ENCODE data around the gene TRIM8. TPM values are rescaled to one million over a fixed set of nuclear protein-coding genes. Genes with fewer than 3 reads are reported as not detected.
A peak's percentile ranks its signal among the peaks of the same experiment; 100 is the strongest.

TRIM8 gene
- total RNA-seq, 1 donor from 2014 or later, result 109 TPM

DNA sequence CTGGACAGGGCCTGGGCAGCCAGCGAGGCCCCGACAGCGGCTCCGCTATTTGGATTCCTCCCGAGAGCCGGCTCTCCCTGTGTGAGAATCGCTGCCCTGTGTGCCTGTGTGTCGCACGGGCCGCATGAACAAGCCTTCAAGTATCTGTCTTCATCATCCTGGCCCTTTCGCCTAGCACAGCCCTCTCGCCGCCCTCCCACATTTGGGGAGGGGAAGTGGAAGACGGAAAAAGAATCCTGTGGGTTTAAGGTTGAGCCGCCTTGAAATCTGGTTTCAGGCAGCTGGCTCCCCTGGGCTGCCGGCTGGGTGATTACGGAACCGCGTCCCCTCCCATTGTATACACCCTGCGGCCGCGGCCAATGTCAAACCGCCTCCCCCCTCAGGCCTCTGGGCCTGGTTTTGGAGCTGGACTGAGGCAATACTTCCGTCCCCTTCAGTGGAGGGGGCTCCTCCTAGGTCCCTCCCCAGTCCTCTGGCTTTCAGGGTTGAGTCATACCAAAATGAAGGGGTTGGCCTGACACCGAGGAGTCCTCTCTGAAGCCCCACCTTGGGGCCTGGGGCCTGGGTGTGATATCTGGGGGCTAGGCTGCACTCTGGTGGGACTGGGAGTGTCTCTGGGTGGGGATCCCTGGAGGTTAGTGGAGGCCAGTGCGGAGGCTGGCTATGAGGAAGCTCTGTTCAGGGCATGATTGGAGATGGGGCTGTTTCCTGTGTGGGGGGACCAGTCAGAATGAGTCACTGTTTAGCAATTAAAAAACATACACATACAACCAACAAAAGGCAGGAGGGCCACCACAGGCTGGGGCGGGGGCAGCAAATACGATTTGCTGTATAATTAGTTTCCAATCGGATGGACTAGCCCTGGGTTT lies 1.7 kb downstream of the TRIM8 start:
- peak; percentile 64 for ATAC-seq
- peak; percentile 94 for DNase-seq (ENCODE audit: missing footprints)
- intact Hi-C loops (cut with DNase I), result loop anchor here (1.0 to 10.0 kb wide), 3 partner anchors 26 to 129 kb away; no protein-coding TSS in a partner anchor

DNA sequence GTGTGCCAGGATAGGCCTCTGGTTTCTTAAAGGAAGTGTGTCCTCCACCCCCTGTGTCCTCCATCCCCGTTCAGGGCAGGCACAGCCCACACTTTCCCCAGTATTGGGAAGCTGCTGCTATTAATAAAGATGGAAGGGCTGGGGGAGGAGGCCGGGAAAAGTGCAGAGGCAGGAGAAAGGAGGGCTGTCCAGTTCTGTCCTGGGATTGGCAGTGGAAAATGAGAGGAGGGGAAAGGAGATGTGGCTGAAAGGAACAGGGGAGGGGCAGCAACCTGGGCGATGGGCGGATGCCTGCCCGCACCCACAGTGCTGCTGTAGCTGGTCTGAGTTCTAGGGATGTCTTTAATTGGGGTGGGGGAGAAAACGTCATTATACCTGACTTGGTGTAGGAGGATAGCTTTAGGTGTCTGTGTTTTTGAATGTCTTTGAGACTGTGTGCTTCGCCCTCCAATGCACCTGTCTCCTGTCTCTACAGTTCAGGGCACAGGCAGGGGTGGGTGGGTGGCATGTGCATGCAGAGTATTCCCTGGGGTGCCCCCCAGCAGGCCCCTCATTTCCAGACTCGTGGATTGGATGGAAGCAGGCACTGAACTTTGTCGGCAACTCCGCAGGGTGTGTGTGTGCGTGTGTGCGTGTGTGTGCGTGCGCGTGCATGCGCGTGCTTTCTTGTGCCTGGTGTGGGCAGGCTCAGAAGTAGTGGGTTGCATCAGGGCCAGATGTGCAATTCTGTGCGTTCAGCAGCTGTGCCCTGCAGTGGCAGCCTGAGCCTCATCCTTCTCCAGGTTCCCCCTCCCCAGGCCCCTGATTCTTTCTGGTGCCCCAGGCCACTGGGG lies 2.5 kb downstream of the TRIM8 start:
- no peak for DNase-seq (ENCODE audit: missing footprints)
- peak; percentile 2 for ATAC-seq
- intact Hi-C loops (cut with DNase I), result loop anchor here (1.0 to 10.0 kb wide), 2 partner anchors 25 to 128 kb away; no protein-coding TSS in a partner anchor

DNA sequence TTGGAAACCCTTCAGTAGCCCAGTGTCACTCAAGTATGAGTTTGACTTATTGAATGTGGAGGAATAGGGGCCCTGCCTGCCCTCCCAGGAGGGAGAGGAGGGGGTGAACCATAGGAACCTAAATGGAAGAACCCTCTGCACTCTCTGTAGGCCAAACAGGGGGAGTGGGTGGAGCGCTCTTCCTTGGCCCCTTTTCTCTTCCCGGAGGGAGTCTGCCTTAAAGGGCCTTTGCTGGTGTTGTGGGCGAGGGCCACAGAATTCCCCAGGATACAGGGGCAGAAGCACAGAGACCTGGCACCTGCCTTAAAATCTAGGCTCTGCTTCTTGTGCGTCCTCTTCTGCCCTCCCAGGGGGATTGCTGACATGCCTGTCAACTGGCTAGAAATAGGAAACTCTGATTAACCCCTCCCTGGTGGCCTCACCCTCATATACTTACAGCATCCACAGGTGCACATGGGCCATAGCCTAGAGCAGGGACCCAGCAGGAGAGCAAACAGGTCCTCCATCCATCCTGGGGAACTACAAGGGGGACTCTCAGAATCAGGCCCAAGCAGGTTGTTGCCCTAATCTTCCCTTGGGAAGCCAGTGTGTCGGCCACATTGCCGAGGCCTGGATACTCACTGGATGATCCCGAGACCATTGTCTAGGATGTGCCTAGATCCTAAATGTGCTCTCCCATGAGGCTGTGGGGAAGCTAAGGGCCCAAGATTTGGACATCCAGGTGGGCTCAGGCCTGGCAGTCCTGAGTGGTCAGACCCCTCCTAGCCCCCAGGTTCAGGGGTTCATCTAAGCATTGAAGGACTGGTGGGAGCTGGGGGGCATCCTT lies 3.4 kb downstream of the TRIM8 start:
- intact Hi-C loops (cut with DNase I), result loop anchor here (10.0 kb wide), 1 partner anchor 127 kb away; no protein-coding TSS in a partner anchor
- ATAC-seq, result no peak
- DNase-seq (ENCODE audit: missing footprints), result no peak

DNA sequence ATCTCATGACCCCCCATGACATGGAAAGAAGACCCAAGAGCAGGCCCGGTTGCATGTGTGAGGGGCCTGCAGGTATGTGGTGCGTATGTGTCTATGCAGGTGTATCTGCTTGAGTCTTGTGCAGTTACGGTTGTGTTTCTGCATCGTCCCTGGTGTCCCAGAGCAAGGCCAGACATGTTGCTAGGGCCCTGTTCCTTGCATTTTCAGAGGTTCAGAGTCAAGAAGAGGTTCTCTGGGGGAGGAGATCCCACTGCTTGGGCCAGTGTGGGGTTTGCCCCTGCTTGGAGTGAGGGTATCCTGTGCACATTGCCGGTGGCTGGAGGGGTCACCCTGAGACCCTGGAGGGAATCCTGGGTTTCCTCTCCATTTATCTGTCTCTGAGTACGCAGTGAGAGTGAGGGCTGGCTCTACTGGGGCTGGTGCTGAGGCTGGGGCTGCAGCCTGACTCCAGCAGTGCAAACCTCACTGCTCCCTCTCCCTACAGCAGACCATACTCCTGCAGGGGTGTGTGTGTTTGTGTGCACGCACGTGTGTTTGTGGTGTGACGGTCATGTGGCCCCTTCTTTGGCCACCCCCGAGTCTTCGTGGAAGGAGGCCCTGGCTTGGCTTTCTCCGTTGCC lies 4.1 kb downstream of the TRIM8 start:
- no peak for ATAC-seq
- DNase-seq (ENCODE audit: missing footprints), result no peak
- intact Hi-C loops (cut with DNase I), result loop anchor here (10.0 kb wide), 1 partner anchor 126 kb away; no protein-coding TSS in a partner anchor

DNA sequence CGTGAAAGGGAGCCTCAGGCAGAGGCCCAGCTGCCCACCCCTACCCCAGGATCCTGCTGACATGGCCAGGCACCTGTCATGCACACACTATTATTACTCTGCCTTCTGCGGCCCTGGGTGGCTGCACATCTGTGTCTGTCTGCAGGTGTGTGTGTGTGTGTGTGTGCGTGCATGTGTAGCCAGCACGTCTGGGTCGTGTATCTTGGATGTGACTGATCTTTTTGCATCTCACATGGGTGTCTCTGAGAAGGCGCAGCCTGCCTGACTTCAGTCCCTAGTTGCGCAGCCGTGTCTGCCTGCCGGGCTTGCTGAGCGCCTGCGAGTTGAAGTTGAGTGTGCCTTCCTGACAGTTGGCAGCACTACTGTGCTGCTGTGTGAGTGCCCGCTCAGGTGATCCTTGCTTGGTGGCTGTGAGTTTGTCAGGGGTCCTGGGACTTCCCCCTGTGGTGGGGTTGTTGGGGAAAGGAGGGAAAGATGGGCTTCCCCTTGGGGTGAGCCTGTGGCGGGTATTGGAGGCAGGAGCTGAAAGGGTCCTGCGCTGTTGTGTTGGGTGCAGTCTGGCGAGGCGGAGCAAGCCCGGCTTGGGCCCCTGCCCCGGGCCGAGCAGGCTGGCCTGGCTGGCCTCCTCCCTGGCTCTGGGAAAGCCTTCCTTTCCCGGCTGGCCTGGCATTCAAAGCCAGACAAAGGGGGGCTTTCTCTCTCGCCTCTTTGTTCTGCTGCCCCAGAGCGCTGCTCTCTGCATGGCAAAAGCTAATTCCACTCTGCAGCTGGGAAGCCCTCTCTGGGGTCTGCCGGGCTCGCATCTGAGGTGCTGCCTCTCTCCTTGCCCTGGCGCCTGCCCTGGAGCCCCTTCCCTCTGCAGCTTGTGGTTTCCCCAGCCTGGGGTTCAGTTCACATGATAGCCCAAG lies 4.9 kb downstream of the TRIM8 start:
- ATAC-seq (no peak), DNase-seq (ENCODE audit: missing footprints) (no peak)

DNA sequence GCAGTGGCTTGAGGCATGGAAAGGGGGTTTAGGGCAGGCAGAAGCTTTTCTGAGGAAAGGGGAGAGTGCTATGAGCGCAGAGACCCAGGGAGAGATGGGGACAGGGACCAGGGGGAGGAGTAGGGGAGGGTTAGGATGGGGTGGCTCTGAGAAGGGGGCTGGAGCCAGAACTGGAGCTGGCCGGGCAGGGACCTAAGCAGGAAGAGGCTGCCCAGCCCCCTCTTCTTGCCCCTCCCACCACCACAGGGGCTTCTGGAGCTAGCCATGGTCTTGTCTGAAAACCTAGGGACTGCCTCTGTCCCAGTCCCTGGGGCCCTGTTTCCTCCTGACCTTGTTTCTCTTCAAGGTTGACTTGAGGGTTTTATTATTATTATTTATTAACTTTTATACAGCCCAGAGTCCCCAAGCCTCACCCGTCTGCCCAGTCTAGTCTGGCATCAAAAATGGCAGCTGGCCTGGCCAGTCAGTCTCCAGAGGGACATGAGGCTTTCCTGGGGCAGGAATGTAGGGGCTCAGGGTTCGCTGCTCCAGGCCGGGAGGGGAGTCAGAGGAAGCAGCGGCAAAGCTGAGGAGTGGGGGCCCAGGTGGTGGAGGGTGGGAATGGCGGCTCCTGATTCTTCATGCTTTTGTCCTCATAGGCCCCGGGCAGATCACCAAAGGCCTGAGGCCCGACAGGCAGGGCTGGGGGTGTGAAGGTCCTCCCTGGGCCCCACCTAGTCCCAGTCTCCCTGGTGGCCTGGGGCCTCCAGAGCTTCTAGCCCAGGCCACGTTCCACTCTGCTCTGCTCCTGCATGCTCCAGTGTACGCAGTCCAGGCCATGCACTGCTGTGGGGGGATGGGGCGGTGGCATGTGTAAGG lies 5.7 kb downstream of the TRIM8 start:
- ATAC-seq, result no peak
- no peak for DNase-seq (ENCODE audit: missing footprints)
- intact Hi-C loops (cut with DNase I), result loop anchor here (10.0 kb wide), 1 partner anchor 125 kb away; no protein-coding TSS in a partner anchor

More for the DNA sequence above, 4.9 kb downstream of the TRIM8 start:
- intact Hi-C loops (cut with DNase I), result loop anchor here (10.0 kb wide), 1 partner anchor 126 kb away; no protein-coding TSS in a partner anchor

DNA sequence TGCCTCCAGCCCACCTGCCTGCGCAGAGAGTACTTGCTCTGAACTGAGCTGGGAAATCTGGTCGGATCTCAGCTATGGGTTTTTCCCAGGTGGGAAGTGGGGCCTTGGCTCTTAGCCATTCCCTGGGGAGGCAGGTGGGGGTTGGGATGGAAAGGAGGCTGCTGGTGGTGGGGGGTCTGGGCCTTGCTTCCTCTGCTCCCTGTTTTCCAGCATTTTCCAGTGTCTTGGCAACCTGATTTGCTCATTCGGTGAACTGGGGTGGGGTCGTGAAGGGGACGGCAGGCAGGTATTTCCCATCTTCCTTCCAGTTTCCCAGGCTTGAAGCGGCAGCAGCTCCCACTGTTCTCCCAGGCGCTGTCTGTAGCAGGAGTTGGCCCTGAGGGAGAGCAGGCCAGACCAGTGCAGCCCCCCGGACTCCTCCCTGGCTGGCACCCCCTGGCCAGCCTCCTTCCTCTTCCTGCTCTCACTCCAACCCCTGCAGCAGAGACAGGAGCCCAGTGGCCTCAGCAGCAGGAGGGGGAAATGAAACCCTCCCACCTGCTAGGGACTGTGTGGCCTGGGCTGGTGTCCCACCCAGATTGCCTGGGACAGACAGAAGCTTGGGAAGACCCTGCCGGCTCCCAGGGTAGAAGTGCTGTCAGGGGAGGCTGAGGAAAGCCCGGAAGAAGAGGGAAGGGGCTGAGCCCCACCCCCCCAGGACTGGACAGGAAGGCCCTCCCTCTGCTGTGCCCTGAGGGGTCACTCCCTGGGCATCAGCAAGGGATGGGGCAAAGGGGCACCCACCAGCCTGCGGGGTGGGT lies 6.6 kb downstream of the TRIM8 start:
- intact Hi-C loops (cut with DNase I), result no loop called here
- DNase-seq (ENCODE audit: missing footprints), result no peak
- no peak for ATAC-seq

DNA sequence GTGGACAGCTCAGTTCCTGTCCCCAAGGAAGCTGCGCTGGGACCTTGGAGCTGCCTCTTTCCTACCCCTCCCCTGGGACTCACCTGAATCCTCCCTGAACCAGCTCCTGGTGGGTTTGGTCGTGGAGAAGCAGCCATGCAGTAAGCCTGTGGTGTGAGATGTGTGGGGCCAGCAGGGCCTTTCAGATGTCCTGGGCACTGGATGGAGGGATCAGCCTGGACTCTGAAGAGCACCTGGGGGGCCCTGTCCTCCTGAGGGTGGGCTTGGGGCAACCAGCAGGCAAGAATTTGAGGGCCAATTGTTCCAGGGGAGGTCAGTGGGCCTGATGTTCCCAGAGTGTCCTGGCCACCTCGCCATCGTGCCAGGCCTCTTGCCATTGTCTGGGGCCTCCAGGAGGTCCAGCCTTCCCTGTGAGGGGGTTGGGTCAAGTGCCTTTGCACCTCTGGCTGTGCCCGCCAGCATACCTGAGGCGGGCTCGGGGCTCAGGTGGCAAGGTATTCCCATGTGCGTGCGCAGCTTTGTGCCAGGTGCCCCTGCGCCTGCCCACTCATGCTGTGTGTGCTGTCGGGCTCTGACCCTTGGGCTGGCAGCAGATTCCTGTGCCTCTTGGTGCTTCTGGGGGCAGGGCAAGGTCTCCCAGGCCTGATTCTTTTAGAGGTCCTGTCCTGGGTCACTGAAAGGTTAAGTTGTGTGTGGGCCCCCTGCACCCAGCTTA lies 7.3 kb downstream of the TRIM8 start:
- ATAC-seq, result no peak
- peak; percentile 52 for DNase-seq (ENCODE audit: missing footprints)
- intact Hi-C loops (cut with DNase I), result no loop called here

DNA sequence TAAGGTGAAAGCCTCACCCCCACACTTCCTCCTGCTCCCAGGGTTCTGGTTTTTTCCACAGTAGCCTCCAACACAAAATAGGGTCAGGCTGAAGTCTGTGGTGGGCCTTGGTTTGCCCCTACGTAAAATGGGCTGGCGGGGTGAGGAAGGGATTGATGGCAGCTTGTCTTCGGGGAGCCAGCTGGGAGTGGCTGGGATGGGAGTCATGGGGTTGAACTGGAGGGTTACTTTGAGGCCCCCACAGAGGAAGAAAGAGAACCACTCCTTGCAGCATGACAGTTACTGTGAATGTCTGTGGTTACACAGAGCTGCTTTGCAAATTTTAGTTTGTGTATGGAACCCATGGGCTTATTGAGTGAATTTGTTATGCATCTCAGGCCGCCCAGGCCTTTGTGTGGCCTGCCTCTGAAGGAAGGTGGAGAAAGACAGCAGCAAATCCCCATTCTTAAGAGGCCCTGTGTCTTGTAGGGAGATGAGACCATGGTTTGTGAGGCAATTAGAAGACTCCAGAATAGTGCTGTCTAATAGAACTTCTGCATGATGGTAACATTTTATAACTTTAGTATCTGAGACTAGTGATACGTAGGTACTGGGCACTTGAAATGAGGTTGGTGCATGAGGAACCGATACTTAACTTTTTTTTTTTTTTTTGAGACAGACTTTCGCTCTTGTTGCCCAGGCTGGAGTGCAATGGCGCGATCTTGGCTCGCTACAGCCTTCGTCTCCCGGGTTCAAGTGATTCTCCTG lies 8.1 kb downstream of the TRIM8 start:
- DNase-seq (ENCODE audit: missing footprints) (peak; percentile 43), ATAC-seq (no peak)
- intact Hi-C loops (cut with DNase I), result no loop called here

DNA sequence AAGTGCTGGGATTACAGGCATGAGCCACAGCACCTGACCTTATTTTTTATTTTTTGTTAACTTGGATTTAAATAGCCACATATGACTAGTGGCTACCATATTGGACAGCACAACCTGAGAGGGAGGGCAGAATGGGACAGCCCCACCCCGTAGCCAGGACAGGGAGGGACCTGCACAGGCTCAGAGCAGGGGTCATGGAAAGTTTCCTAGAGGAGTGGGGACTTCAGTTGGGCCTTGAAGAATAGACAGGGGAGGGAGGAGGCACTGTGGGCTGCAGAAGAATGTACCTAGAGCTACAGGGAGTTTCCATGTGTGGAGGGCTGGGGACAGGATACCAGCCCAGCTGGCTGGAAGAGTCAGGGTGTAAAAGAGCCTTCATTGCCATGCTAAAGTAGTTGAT lies 8.8 kb downstream of the TRIM8 start:
- DNase-seq (ENCODE audit: missing footprints), result no peak
- no peak for ATAC-seq
- intact Hi-C loops (cut with DNase I), result no loop called here

DNA sequence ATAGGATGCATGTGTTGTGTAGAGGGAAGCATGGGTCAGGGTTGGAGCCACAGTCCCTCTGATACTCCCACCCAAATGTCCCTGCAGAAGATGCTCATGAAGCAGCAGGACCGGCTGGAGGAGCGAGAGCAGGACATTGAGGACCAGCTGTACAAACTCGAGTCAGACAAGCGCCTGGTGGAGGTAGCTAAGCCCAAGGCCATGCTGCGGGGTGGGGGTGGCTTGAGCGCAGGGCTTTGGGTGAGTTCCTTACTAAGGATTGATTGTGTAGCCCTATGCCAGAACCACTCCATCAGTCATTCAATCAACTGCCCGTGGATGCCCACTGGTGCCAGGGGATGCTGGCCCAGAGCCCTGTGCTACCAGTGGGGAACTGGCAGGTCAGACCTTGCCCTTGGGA lies 10.3 kb downstream of the TRIM8 start:
- ATAC-seq (no peak), DNase-seq (ENCODE audit: missing footprints) (peak; percentile 59)
- intact Hi-C loops (cut with DNase I), result no loop called here

DNA sequence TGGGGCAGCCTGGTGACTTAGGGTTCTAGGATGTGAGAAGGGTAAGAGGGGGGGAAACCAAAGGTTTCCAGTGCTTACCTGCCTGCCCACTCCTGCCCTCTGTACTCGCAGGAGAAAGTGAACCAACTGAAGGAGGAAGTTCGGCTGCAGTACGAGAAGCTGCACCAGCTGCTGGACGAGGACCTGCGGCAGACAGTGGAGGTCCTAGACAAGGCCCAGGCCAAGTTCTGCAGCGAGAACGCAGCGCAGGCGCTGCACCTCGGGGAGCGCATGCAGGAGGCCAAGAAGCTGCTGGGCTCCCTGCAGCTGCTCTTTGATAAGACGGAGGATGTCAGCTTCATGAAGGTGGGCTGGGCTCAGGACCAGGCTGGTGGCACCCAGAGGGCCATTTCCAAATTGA lies 10.7 kb downstream of the TRIM8 start:
- intact Hi-C loops (cut with DNase I), result no loop called here
- DNase-seq (ENCODE audit: missing footprints), result no peak

DNA sequence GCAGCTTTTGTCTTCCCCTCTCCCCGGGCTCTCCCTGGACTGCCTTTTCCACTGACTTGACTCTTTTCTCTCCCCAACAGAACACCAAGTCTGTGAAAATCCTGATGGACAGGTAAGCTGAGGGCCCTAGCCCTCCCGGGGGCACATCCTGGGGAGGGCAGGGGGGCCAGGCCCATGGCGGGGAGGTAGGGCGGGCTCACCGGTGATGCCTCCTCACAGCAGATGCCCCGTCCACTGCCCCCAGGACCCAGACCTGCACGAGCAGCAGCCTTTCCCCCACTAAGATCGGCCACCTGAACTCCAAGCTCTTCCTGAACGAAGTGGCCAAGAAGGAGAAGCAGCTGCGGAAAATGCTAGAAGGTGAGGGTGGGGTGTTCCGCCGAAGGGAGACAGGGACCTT lies 11.7 kb downstream of the TRIM8 start:
- intact Hi-C loops (cut with DNase I), result no loop called here
- ATAC-seq (no peak), DNase-seq (ENCODE audit: missing footprints) (peak; percentile 50)

More for the DNA sequence above, 10.7 kb downstream of the TRIM8 start:
- ATAC-seq, result no peak

DNA sequence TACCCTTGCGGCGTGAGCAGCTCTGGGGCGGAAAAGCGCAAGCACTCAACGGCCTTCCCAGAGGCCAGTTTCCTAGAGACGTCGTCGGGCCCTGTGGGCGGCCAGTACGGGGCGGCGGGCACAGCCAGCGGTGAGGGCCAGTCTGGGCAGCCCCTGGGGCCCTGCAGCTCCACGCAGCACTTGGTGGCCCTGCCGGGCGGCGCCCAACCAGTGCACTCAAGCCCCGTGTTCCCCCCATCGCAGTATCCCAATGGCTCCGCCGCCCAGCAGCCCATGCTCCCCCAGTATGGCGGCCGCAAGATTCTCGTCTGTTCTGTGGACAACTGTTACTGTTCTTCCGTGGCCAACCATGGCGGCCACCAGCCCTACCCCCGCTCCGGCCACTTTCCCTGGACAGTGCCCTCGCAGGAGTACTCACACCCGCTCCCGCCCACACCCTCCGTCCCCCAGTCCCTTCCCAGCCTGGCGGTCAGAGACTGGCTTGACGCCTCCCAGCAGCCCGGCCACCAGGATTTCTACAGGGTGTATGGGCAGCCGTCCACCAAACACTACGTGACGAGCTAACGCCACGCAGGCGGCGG lies 12.6 kb downstream of the TRIM8 start:
- DNase-seq (ENCODE audit: missing footprints), result no peak
- intact Hi-C loops (cut with DNase I), result no loop called here
- no peak for ATAC-seq

Data from Right ventricle myocardium inferior (tissue), 1 donor.